OCI-LY1 (cell line): ENCODE measurements around the gene PIK3C2B.
A peak's percentile ranks its signal among the peaks of the same experiment; 100 is the strongest.

Source experiments
- H2AFZ ChIP-seq: fragments of 200-600 bp; sonication (generic), shearing (Covaris generic); 2 replicates; pipeline ENCODE4 v1.6.0; 2014; ENCODE audit warnings: antibody characterized with exemption, mild to moderate bottlenecking, low read length
- H3F3A ChIP-seq: fragments of 200-600 bp; sonication (generic), shearing (Covaris generic); 2 replicates; pipeline ENCODE4 v1.6.0; 2014; ENCODE audit warnings: mild to moderate bottlenecking, antibody characterized with exemption, low read length, moderate library complexity; ENCODE audit not compliant: insufficient read depth
- H3K27ac ChIP-seq: fragments of 200-600 bp; sonication (generic); 2 replicates; pipeline ENCODE4 v1.5.1; 2014; ENCODE audit warnings: low read length, mixed run types, mild to moderate bottlenecking, low read depth; ENCODE audit not compliant: poor library complexity, severe bottlenecking
- H3K27me3 ChIP-seq: fragments of 200-600 bp; sonication (generic); 2 replicates; pipeline ENCODE4 v1.6.0; 2014; ENCODE audit warnings: antibody characterized with exemption, mild to moderate bottlenecking, low read length, moderate library complexity; ENCODE audit not compliant: insufficient read depth
- H3K36me3 ChIP-seq: fragments of 200-600 bp; sonication (generic); 2 replicates; pipeline ENCODE4 v1.6.1; 2014; ENCODE audit warnings: mild to moderate bottlenecking, antibody characterized with exemption, low read length, moderate library complexity, mixed read lengths; ENCODE audit not compliant: insufficient read depth
- H3K4me1 ChIP-seq: fragments of 200-600 bp; sonication (generic); 2 replicates; pipeline ENCODE4 v1.5.1; 2014; ENCODE audit warnings: mild to moderate bottlenecking, low read length, moderate library complexity; ENCODE audit not compliant: insufficient read depth, severe bottlenecking
- H3K4me2 ChIP-seq: fragments of 200-600 bp; sonication (generic), shearing (Covaris generic); 2 replicates; pipeline ENCODE4 v1.6.1; 2014; ENCODE audit warnings: low read length
- H3K4me3 ChIP-seq: fragments of 200-600 bp; sonication (generic); 2 replicates; pipeline ENCODE4 v1.5.1; 2014; ENCODE audit warnings: low read length, low read depth, mild to moderate bottlenecking, mixed read lengths; ENCODE audit not compliant: poor library complexity, severe bottlenecking
- H3K79me2 ChIP-seq: fragments of 200-600 bp; shearing (Covaris generic); 2 replicates; pipeline ENCODE4 v1.6.1; 2016; ENCODE audit warnings: mixed run types, low read length, mixed read lengths; ENCODE audit not compliant: insufficient read depth
- H3K9ac ChIP-seq: fragments of 200-600 bp; sonication (generic), shearing (Covaris generic); 2 replicates; pipeline ENCODE4 v1.6.1; 2014; ENCODE audit warnings: mild to moderate bottlenecking, low read length, mixed read lengths
- H3K9me2 ChIP-seq: fragments of 200-600 bp; sonication (generic), shearing (Covaris generic); 2 replicates; pipeline ENCODE4 v1.6.1; 2014; ENCODE audit warnings: low read depth, mild to moderate bottlenecking, low read length, mixed read lengths
- H3K9me3 ChIP-seq: fragments of 200-600 bp; shearing (Covaris generic); 2 replicates; pipeline ENCODE4 v1.6.1; 2014; ENCODE audit warnings: low read length, mixed read lengths
- H4K20me1 ChIP-seq: fragments of 200-600 bp; sonication (generic), shearing (Covaris generic); 2 replicates; pipeline ENCODE4 v1.6.0; 2016; ENCODE audit warnings: mild to moderate bottlenecking, low read length; ENCODE audit not compliant: insufficient read depth
- EZH2 ChIP-seq: fragments of 200-600 bp; sonication (generic), shearing (Covaris generic); IDR thresholded peaks from 2 replicates; pipeline ENCODE4 v1.8.0; 2017; ENCODE audit warnings: borderline replicate concordance, mixed run types, mild to moderate bottlenecking, antibody characterized with exemption, low read length, moderate library complexity, mixed read lengths
- TF ChIP-seq, protein P1 (sequence below): fragments of 200-600 bp; sonication (generic), shearing (Covaris generic); IDR thresholded peaks from 2 replicates; pipeline ENCODE4 v1.5.1; 2017; ENCODE audit warnings: mild to moderate bottlenecking, antibody characterized with exemption, low read length, moderate library complexity, mixed read lengths

PIK3C2B gene

DNA sequence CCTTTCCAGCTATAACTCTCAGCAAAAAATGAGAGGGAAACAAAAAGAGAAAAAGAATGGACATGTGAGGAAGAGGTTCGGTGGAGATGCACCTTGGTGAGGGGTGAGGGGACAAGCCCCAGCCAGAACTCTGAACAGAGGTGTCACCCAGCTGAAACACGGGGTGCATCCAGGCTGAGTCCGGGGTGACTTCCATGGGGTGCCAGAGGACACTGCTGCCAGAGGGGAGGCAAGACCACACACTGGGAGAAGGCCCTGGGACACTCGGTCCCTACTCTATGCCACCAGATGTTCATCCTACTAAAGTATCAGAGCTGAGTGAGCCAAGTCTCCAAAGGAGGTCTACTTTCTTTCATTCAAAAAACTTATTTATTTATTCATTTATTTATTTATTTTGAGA is 46.9 kb downstream of the PIK3C2B start:
- Histone ChIP-seq H3K9me2 (no peaks in the 10 kb centered on the region), H3K9me3 (no peaks in the 10 kb centered on the region), H3K4me1 (peaks cover 10% of the 10 kb centered on the region), H3K4me2 (no peak overlapping the region), H3F3A (no peaks in the 10 kb centered on the region), H3K27ac (no peak overlapping the region), H2AFZ (no peak overlapping the region), H4K20me1 (no peaks in the 10 kb centered on the region), H3K36me3 (peaks cover 92% of the 10 kb centered on the region), H3K9ac (no peak overlapping the region), H3K4me3 (no peak overlapping the region), H3K27me3 (no peaks in the 10 kb centered on the region), H3K79me2 (no peaks in the 10 kb centered on the region)
- TF ChIP-seq EZH2: no peak
- TF ChIP-seq, protein P1, sequence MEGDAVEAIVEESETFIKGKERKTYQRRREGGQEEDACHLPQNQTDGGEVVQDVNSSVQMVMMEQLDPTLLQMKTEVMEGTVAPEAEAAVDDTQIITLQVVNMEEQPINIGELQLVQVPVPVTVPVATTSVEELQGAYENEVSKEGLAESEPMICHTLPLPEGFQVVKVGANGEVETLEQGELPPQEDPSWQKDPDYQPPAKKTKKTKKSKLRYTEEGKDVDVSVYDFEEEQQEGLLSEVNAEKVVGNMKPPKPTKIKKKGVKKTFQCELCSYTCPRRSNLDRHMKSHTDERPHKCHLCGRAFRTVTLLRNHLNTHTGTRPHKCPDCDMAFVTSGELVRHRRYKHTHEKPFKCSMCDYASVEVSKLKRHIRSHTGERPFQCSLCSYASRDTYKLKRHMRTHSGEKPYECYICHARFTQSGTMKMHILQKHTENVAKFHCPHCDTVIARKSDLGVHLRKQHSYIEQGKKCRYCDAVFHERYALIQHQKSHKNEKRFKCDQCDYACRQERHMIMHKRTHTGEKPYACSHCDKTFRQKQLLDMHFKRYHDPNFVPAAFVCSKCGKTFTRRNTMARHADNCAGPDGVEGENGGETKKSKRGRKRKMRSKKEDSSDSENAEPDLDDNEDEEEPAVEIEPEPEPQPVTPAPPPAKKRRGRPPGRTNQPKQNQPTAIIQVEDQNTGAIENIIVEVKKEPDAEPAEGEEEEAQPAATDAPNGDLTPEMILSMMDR: no peak

DNA sequence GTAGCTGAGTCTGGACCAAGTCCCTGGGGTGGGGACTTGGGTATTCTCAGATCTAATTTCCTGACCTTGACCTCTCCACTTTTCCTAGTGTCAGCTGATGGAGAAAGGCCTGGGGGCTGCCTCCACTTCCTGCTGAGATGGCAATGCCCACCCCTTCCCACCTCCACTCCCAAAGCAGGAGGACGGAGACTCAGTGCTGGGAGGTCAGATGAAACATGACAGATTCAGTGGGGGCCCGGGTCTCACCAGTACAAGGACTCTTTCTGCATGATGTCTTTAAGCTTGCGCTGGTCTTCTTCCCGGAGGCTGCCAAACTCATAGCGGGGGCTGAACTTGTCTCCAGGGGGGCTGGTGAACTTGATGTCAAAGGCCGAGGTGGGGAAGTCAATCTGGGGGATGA is 47.4 kb downstream of the PIK3C2B start:
- H3K9me2 ChIP-seq: no peaks in the 10 kb centered on the region
- peaks cover 10% of the 10 kb centered on the region for H3K4me1 ChIP-seq
- no peaks in the 10 kb centered on the region for H3K9me3 ChIP-seq
- no peaks in the 10 kb centered on the region for H4K20me1 ChIP-seq
- H3K79me2 ChIP-seq: no peaks in the 10 kb centered on the region
- no peak overlapping the region for H3K4me2 ChIP-seq
- no peaks in the 10 kb centered on the region for H3F3A ChIP-seq
- peak overlapping the region; percentile 31 for H3K27ac ChIP-seq
- no peak overlapping the region for H2AFZ ChIP-seq
- H3K36me3 ChIP-seq: peaks cover 92% of the 10 kb centered on the region
- TF ChIP-seq, protein P1: no peak
- TF ChIP-seq EZH2: no peak
- no peak overlapping the region for H3K9ac ChIP-seq
- H3K4me3 ChIP-seq: no peak overlapping the region
- H3K27me3 ChIP-seq: no peaks in the 10 kb centered on the region

DNA sequence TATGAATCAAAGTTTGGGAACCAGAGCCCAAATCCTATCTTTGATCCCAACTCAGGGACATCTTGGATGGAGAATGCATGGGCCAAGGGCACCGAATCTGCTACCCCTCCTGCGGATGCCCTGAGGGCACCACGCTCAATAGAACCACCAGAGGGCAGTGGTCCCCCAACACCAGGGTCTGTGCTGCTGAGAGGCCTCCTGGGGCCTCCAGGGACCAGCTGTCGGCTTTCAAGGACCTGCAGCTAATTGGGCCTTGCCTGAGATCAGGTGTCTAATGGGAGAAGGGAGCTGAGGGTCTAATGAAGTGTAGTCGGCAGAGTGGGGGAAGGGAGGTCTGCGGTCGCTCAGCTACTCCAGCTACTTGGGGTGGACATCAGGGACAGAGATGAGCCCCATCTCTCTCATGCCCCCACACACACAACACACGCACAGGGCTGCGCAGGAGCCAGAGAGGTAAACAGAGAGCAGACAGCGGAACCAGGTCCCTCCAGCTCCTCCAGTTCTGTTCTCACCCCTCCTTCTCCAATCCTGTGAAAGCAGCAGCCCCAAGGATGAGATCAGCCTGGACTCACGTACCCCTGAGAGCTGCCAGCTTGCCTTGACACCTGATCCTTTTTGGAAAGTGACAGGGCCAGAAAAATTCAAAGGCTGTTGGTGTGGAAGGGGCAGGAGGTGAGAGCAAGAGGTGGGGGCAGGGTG is 48.0 kb downstream of the PIK3C2B start:
- Histone ChIP-seq H3K27ac (peak overlapping the region; percentile 31), H3K9me2 (no peaks in the 10 kb centered on the region), H3K36me3 (peaks cover 92% of the 10 kb centered on the region), H3K79me2 (no peaks in the 10 kb centered on the region), H4K20me1 (no peaks in the 10 kb centered on the region), H3K4me2 (no peak overlapping the region), H2AFZ (no peak overlapping the region), H3K4me3 (no peak overlapping the region), H3F3A (no peaks in the 10 kb centered on the region), H3K9me3 (no peaks in the 10 kb centered on the region), H3K27me3 (no peaks in the 10 kb centered on the region), H3K9ac (no peak overlapping the region), H3K4me1 (peaks cover 10% of the 10 kb centered on the region)
- TF ChIP-seq, protein P1: peak; percentile 57
- TF ChIP-seq EZH2: no peak
